Measurements from ENCODE around the gene C11orf65.
"Not testable (repeated sequence)": the region's sequence is repeated elsewhere in the genome, so short reads cannot be mapped to it uniquely, and the experiment has no call there.

- not testable (repeated sequence) for TF ChIP-seq EZH2 (IDR thresholded peaks at IDR 0.05; ENCODE audit: insufficient read depth, poor library complexity, severe bottlenecking); EZH2phosphoT487 (IDR thresholded peaks at IDR 0.05; ENCODE audit: insufficient read depth, low read depth)
Observed at GRCh38 chr11:108373505-108373904, 93.8 kb downstream of the C11orf65 start.

Data from GM23248 (cell line).